ENCODE measurements around the gene EPX. TPM values are rescaled to one million over a fixed set of nuclear protein-coding genes. Genes with fewer than 3 reads are reported as not detected.
A peak's percentile ranks its signal among the peaks of the same experiment; 100 is the strongest.

The EPX gene
- total RNA-seq, 6 experiments from 2014 or later = not detected

- peaks cover 10% of the 10 kb centered on the region for H3K4me1 Mint-ChIP-seq (ENCODE audit: low read depth)
- no peaks in the 10 kb centered on the region for H3K9me3 Mint-ChIP-seq
- no peak overlapping the region for H3K27ac Mint-ChIP-seq
- H3K4me3 Mint-ChIP-seq = no peak overlapping the region
- DNase-seq = no peak
- peak; percentile 36; the same call in 1 of the 2 replicates for TF ChIP-seq CTCF (IDR thresholded peaks at IDR 0.05)
- no peaks in the 10 kb centered on the region for H3K36me3 Mint-ChIP-seq (ENCODE audit: low read depth)
- H3K27me3 Mint-ChIP-seq (ENCODE audit: insufficient read depth) = peaks cover 31% of the 10 kb centered on the region
Measured at GRCh38 chr17:58193641-58194255, 1.2 kb downstream of the EPX start.

- Mint-ChIP-seq H3K9me3 (no peaks in the 10 kb centered on the region), H3K4me3 (no peak overlapping the region), H3K4me1 (ENCODE audit: low read depth) (no peaks in the 10 kb centered on the region), H3K27ac (no peak overlapping the region), H3K27me3 (ENCODE audit: insufficient read depth) (peaks cover 39% of the 10 kb centered on the region), H3K36me3 (ENCODE audit: low read depth) (no peaks in the 10 kb centered on the region)
- no peak for TF ChIP-seq CTCF (IDR thresholded peaks at IDR 0.05)
- no peak for DNase-seq
Measured at GRCh38 chr17:58195518-58196123, 3.1 kb downstream of the EPX start.

- Mint-ChIP-seq H3K4me1 (ENCODE audit: low read depth) (no peaks in the 10 kb centered on the region), H3K36me3 (ENCODE audit: low read depth) (no peaks in the 10 kb centered on the region), H3K27me3 (ENCODE audit: insufficient read depth) (peaks cover 38% of the 10 kb centered on the region), H3K27ac (no peak overlapping the region), H3K9me3 (no peaks in the 10 kb centered on the region), H3K4me3 (no peak overlapping the region)
- DNase-seq = no peak
- TF ChIP-seq CTCF (IDR thresholded peaks at IDR 0.05) = no peak
Measured at GRCh38 chr17:58196610-58197009, 4.1 kb downstream of the EPX start.

GRCh38 chr17:58200024-58200633 lies 7.6 kb downstream of the EPX start:
- Mint-ChIP-seq H3K27ac (no peak overlapping the region), H3K36me3 (ENCODE audit: low read depth) (no peaks in the 10 kb centered on the region), H3K9me3 (no peaks in the 10 kb centered on the region), H3K27me3 (ENCODE audit: insufficient read depth) (peaks cover 37% of the 10 kb centered on the region), H3K4me3 (no peak overlapping the region), H3K4me1 (ENCODE audit: low read depth) (no peaks in the 10 kb centered on the region)
- TF ChIP-seq CTCF (IDR thresholded peaks at IDR 0.05) = peak; percentile 84
- peak; percentile 48 for DNase-seq

GRCh38 chr17:58202859-58203258 lies 10.3 kb downstream of the EPX start:
- Mint-ChIP-seq H3K27ac (no peak overlapping the region), H3K27me3 (ENCODE audit: insufficient read depth) (peaks cover 27% of the 10 kb centered on the region), H3K4me3 (no peak overlapping the region), H3K9me3 (no peaks in the 10 kb centered on the region), H3K36me3 (ENCODE audit: low read depth) (no peaks in the 10 kb centered on the region), H3K4me1 (ENCODE audit: low read depth) (no peaks in the 10 kb centered on the region)
- TF ChIP-seq CTCF (IDR thresholded peaks at IDR 0.05) = no peak
- DNase-seq = no peak
